ENCODE results near the gene FOLR1.

FOLR1 gene

GRCh38 chr11:72239849-72240460 is 48.0 kb downstream of the FOLR1 start:
- Histone ChIP-seq H3K4me2 (ENCODE audit: low read depth, low read length, poor library complexity, severe bottlenecking) (no peak overlapping the region), H3K4me1 (ENCODE audit: insufficient read depth, low read length, poor library complexity, severe bottlenecking) (no peaks in the 10 kb centered on the region), H4K20me1 (ENCODE audit: insufficient read depth, low read length, poor library complexity, severe bottlenecking) (no peaks in the 10 kb centered on the region), H3F3A (ENCODE audit: low read depth) (peaks cover 3% of the 10 kb centered on the region), H3K9me3 (ENCODE audit: insufficient read depth, low read depth, low read length) (no peaks in the 10 kb centered on the region), H3K9me2 (replicated peaks; ENCODE audit: low read depth, low read length) (no peaks in the 10 kb centered on the region), H3K79me2 (ENCODE audit: insufficient read depth, low read length) (no peaks in the 10 kb centered on the region), H3K4me3 (ENCODE audit: low read length, poor library complexity, severe bottlenecking) (no peak overlapping the region), H3K9ac (ENCODE audit: low read depth, low read length, poor library complexity, severe bottlenecking) (no peak overlapping the region), H2AFZ (ENCODE audit: low read length) (no peak overlapping the region), H3K27me3 (ENCODE audit: insufficient read depth, low read length, poor library complexity, severe bottlenecking) (no peaks in the 10 kb centered on the region), H3K36me3 (ENCODE audit: insufficient read depth, low read length) (peaks cover 28% of the 10 kb centered on the region; the same call in 1 of the 2 replicates)
- TF ChIP-seq, protein P1, sequence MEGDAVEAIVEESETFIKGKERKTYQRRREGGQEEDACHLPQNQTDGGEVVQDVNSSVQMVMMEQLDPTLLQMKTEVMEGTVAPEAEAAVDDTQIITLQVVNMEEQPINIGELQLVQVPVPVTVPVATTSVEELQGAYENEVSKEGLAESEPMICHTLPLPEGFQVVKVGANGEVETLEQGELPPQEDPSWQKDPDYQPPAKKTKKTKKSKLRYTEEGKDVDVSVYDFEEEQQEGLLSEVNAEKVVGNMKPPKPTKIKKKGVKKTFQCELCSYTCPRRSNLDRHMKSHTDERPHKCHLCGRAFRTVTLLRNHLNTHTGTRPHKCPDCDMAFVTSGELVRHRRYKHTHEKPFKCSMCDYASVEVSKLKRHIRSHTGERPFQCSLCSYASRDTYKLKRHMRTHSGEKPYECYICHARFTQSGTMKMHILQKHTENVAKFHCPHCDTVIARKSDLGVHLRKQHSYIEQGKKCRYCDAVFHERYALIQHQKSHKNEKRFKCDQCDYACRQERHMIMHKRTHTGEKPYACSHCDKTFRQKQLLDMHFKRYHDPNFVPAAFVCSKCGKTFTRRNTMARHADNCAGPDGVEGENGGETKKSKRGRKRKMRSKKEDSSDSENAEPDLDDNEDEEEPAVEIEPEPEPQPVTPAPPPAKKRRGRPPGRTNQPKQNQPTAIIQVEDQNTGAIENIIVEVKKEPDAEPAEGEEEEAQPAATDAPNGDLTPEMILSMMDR (conservative IDR thresholded peaks at IDR 0.05; ENCODE audit: low read length): no peak
- no peak for TF ChIP-seq EZH2phosphoT487 (IDR thresholded peaks at IDR 0.05; ENCODE audit: borderline replicate concordance)

GRCh38 chr11:72240461-72241290 is 48.7 kb downstream of the FOLR1 start:
- Histone ChIP-seq H3K9me2 (replicated peaks; ENCODE audit: low read depth, low read length) (no peaks in the 10 kb centered on the region), H3K79me2 (ENCODE audit: insufficient read depth, low read length) (no peaks in the 10 kb centered on the region), H4K20me1 (ENCODE audit: insufficient read depth, low read length, poor library complexity, severe bottlenecking) (no peaks in the 10 kb centered on the region), H3K27me3 (ENCODE audit: insufficient read depth, low read length, poor library complexity, severe bottlenecking) (no peaks in the 10 kb centered on the region), H3K4me1 (ENCODE audit: insufficient read depth, low read length, poor library complexity, severe bottlenecking) (no peaks in the 10 kb centered on the region), H3K36me3 (ENCODE audit: insufficient read depth, low read length) (peaks cover 22% of the 10 kb centered on the region; the same call in 1 of the 2 replicates), H3F3A (ENCODE audit: low read depth) (peaks cover 3% of the 10 kb centered on the region), H3K4me2 (ENCODE audit: low read depth, low read length, poor library complexity, severe bottlenecking) (no peak overlapping the region), H3K9ac (ENCODE audit: low read depth, low read length, poor library complexity, severe bottlenecking) (no peak overlapping the region), H2AFZ (ENCODE audit: low read length) (no peak overlapping the region), H3K9me3 (ENCODE audit: insufficient read depth, low read depth, low read length) (no peaks in the 10 kb centered on the region), H3K4me3 (ENCODE audit: low read length, poor library complexity, severe bottlenecking) (no peak overlapping the region)
- TF ChIP-seq, protein P1 (conservative IDR thresholded peaks at IDR 0.05; ENCODE audit: low read length): no peak
- no peak for TF ChIP-seq EZH2phosphoT487 (IDR thresholded peaks at IDR 0.05; ENCODE audit: borderline replicate concordance)

DNA sequence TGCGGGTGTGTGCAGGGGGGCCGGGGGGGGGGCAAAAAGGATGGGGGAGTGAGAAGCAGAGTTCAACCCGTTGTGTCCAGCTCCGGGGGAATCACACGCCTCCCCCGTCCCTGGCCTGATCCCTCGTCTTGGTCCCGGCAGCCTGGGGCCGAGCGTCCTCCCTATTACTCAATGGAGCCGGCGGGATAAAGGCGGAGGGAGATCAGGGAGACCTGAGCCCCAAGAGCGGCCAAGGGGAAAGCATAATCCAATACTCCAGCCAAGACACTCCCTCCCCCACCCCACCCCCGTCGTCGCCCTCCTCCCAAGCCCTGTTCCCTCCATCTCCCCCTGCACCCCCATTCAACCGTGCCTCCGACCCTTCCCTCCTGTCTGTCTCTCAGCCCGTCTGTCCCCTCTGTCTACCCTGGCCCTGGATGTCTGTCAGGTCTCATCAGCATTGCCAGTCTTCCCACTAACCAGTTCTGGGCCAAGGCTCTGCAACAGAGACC is 49.4 kb downstream of the FOLR1 start:
- no peaks in the 10 kb centered on the region for H3K4me1 ChIP-seq (ENCODE audit: insufficient read depth, low read length, poor library complexity, severe bottlenecking)
- no peak overlapping the region for H3K4me3 ChIP-seq (ENCODE audit: low read length, poor library complexity, severe bottlenecking)
- H3K9me2 ChIP-seq (replicated peaks; ENCODE audit: low read depth, low read length): no peaks in the 10 kb centered on the region
- no peak overlapping the region for H3K9ac ChIP-seq (ENCODE audit: low read depth, low read length, poor library complexity, severe bottlenecking)
- no peaks in the 10 kb centered on the region for H4K20me1 ChIP-seq (ENCODE audit: insufficient read depth, low read length, poor library complexity, severe bottlenecking)
- no peak overlapping the region for H2AFZ ChIP-seq (ENCODE audit: low read length)
- TF ChIP-seq, protein P1 (conservative IDR thresholded peaks at IDR 0.05; ENCODE audit: low read length): no peak
- TF ChIP-seq EZH2phosphoT487 (IDR thresholded peaks at IDR 0.05; ENCODE audit: borderline replicate concordance): no peak
- peaks cover 16% of the 10 kb centered on the region; the same call in 1 of the 2 replicates for H3K36me3 ChIP-seq (ENCODE audit: insufficient read depth, low read length)
- H3F3A ChIP-seq (ENCODE audit: low read depth): peaks cover under 1% of the 10 kb centered on the region
- no peaks in the 10 kb centered on the region for H3K9me3 ChIP-seq (ENCODE audit: insufficient read depth, low read depth, low read length)
- H3K79me2 ChIP-seq (ENCODE audit: insufficient read depth, low read length): no peaks in the 10 kb centered on the region
- no peak overlapping the region for H3K4me2 ChIP-seq (ENCODE audit: low read depth, low read length, poor library complexity, severe bottlenecking)
- H3K27me3 ChIP-seq (ENCODE audit: insufficient read depth, low read length, poor library complexity, severe bottlenecking): no peaks in the 10 kb centered on the region
